GM19351 (cell line): ENCODE data around the gene SEC24D.

Experiments
- ATAC-seq: cut with Tn5 transposase; IDR thresholded peaks from one replicate; pipeline ENCODE4 v1.9.1; 2021; ENCODE audit warnings: mild to moderate bottlenecking, moderate library complexity; ENCODE audit not compliant: unreplicated experiment

The SEC24D gene

DNA sequence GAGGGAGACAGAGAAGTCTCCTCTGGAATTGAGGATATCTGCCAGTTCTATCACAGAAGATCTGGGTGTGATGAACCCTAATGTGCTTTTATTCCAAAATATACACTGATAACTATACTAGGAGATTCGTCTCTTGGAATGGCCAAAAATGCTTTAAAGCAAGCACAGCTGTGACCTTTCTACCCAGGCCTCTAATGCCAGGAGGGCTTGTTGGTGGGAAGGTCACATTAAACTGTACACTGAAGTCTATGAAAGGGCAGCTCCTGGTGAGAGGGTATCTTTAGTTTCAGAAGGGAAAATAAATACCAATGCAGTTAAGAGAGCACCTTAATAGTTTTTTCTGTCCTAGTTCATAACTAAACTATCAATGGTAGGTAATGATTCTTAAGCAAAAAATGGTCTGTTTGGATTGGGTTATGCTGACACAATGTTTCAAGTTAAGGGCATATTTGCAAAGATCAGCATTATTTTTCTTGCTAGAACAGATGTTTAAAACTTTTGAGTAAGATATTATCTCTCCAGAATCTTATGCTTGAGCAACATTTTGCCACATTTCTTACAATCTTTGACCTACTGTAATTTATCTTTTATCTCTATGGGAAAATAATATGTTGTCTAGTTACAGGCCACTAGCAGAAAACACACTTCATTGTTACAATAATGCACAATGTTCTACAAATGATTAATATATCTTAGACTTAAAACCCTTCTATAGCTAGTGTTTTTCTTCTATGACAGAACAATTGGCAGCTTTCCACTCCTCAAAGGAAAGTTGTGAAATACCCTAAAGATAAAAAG lies 59.6 kb downstream of the SEC24D start:
- ATAC-seq = no peak

DNA sequence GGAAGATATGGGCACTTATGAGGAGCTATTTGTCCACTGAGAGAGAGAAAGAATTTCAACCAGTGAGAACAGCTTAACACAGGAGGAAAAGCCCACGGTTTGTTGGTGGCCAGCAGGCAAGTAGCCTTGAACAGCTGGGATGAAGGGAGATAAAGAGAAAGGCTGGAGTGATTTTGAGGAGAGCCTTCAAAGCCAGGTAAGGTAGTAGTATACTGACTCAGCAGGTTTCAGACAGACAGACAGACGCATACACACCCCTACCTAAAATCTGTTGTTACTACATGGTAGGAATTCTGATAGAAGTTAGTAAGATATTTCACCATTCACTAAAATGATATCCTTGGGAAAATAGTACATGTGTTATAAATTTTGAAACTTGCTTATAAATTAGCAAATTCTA lies 60.5 kb downstream of the SEC24D start:
- ATAC-seq = no peak

DNA sequence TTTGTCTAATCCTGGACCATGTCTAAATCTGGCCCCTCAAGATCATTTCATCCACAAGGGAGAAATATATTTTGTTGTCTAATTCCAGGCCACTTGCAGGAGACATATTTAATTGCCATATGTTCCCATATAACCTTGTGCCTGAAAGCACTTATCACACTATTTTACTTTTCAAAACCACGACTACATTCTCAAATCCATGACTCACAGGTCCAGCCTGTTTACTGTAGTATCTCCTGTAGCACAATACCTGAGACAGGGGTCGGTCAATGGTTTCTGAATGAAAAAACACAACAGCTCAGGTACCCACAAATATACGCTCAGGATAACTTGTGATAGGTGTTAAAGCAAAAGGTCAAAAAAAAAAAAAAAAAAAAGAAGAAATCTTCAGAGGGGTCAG lies 60.9 kb downstream of the SEC24D start:
- ATAC-seq = no peak

DNA sequence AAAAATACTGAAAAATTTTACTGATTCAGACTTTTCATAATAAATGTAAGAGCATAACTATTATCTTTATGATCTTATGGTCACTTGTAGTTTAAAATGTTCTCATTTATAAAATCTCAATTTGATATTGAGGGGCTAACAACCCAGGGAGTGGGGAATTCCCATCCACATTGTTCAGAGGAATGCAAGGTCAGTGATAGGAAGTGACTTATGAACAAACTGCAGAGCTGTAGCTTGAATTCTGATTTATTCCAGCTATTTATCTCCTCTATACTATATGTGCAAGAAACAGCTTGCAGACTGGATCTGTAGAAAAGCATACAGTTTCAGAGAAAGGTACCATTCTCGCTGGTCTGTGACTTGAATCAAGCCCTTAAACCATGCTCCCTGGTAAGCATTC lies 61.6 kb downstream of the SEC24D start:
- ATAC-seq = no peak

DNA sequence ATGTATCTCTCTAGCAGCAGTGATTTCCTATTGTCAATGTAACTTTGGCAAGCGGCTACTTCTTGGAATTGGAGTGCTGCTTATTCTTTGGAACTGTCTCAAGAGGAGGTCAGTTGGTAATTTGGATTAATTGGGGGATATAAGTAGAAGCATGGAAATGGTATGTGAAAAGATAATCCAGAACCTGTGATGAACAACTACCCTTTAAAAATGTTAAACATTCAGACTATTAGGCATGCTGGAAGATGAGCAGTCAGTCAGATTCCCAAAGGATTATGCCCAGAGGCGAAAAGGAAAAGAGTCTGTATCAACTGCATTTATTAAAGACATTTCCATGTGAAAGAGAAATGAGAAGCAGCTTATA lies 62.5 kb downstream of the SEC24D start:
- ATAC-seq = no peak

DNA sequence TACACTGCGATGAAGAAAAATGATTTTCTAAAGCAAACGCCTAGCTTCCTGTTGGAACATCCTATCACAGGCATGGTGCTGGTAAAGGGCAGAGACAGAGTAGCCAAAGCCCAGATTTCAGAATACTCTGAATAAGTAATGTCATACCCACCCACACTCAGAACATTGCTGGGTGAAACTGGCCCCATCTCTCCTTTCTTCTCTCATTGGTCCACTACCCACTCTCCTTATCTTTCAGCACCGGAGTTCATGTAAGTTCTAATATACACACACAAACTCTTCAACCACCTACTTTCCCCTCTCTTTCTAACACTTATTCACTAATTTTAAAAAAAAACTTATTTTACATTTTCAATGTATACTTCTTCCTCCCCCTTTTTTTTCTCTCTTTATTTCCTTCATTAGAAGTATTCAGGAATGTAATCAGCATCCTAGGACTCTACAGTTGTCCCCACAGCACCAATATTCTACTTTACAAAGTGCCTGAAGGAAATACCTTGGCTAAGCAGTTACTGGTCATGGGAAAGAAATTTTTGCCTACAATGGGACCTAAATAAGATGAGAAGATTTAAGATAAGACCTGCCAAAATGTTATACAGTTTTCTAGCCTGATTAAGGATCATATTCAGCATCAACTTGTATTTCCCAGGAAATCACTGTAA lies 63.0 kb downstream of the SEC24D start:
- ATAC-seq = no peak

DNA sequence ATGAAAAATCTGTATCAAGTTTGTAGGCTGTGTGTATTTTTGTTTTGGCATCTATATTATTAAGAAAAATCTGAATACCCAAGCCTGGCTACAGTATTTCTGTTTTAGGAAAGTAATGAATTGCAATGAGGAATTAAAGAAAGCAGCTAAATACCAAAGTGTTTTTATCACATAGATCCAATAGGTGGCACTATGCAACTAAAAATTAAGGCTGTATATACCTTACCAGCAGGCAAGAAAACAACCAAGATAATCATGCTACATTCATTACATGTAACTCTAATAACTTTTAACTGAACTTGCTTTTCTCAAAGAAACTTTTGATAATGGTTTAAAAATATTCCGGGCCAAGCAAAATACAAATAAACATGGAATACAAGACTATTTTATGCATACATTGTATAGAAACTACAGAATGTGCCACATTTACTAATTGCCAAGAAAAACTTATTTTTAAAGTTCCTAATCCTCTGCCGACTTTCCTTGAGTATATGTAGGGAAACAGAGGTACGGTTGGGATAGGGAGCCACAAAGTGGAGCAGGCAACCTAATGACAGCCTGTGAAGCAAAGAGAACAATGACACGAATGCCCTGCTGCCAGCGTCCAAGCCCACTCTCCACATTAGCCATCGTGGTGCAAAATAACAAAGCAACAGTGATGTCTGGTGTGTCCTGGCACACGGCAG lies 63.7 kb downstream of the SEC24D start:
- peak; percentile 85 for ATAC-seq

DNA sequence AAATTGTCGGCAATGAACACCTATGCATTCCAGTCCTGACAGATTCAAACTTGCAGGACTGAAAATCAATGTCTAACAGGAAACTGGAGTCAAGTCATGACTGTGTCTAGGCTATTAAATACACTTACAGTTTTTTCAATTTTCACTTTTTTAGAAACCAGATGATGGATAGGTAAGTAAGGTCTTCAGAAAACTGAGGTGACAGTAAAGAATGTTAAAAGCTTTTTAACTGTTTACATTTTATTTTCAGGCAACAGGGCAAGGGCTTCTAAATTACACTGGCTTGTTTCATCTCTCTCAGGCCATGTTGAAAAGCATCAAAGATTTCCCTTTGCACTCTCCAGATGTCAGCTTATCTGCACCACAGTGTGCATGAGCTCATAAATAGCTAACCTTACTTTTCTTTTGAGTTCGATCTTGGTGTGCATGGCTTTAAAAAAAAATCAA lies 65.2 kb downstream of the SEC24D start:
- no peak for ATAC-seq

DNA sequence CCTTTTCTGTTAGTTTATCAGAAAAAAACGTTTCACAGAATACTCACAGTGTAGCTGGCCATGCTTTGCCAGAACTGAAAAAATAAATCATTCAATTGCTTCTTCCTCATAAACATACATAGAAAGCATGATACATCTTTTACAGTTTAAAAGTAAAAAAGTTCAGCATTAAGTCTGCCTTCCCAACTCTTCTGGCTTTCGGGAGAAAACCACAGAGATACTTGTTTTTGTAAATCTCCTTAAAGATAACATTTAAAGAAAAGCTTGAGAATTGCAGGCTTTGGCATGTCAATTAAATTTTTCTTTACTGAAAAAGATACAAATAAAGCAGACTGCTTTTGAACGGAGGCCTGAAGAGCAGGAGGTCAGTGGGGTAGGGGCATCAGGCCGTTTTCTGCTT lies 66.8 kb downstream of the SEC24D start:
- no peak for ATAC-seq

DNA sequence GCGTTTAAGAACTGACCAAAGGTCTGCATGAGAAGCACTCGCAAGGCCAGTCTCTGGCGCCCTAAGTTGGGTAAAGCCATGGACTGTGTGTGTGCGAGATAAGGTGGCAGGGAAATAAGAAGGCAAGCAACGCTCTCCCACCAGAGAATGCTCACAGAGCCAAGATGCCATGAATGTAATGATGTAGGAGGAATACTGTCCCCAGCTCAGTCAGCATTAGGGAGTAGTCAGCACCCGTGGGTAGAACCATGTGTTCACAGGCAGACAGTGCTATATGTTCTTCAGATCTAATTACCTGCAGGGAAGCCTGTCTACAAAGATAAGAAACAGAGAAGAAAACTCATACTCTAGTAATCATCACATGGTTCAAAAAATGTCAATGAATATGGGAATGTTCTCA lies 68.8 kb downstream of the SEC24D start:
- ATAC-seq = no peak

DNA sequence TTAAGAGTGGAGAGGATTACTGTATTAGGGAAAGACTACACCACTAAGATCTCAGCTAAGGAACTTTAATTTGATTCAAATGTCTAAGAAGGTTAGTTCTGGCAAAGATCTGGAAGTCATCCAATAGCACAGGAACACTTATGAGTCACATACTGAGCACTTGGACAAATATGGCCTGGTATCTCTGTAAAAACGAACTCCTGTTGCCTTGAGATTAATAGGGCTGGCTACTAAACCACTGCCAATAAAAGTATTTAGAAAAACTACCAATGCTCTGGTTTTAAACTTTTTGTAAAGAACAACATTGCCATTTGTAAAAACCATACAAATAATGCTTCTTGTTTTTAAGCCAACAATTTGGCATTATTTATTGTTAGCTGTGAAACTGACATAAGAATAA lies 70.5 kb downstream of the SEC24D start:
- no peak for ATAC-seq

DNA sequence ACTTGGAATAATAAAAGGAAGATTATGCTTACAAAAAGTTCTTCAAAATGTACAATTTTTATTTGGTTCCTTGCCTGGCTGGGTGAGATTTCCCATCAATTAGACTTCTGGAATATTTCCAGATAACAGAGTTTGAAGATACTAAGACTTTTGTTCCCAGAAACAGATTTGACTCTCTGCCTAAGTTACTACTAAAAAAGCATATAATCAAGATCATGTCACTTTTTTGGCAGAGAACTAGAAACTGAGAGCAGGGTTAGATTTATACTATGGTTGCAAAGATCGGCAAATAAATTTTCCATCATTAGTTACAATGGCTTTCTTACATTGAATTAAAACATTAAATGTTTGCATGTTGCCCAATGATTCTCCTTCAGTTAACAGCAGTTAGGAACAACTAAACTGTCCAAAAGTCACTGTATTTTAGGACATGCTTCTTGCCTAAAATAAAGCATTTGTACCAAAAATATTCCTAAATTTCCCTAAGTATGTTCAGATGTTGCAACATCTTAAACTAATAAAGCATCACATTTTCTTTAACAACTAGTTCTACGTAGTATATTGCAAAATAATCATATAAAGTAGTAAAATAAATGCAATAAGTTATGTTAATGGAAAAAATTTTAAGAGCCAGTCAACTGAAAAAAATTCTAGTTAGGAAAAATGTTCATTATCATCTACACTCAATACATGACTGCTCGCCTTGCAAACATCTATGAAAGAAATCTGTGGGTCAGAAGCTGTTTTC lies 73.0 kb downstream of the SEC24D start:
- ATAC-seq = no peak

DNA sequence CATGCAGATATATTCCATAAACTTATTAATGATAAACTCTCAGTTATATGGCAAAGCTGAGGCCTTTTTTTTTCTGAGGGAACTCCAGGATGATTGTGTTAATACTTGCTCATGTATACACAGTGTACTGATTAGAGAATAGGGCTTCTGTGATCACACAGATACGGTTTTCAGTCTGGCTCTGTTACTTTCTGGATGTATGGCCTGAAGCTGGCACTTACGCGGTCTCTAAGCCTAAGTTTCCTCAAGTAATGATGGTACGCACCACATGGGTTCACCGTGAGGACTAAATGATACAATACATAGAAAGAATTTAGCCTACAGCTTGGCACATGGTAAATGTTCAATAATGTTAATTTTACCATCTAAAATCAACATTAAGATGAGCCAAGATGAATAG lies 73.8 kb downstream of the SEC24D start:
- no peak for ATAC-seq

DNA sequence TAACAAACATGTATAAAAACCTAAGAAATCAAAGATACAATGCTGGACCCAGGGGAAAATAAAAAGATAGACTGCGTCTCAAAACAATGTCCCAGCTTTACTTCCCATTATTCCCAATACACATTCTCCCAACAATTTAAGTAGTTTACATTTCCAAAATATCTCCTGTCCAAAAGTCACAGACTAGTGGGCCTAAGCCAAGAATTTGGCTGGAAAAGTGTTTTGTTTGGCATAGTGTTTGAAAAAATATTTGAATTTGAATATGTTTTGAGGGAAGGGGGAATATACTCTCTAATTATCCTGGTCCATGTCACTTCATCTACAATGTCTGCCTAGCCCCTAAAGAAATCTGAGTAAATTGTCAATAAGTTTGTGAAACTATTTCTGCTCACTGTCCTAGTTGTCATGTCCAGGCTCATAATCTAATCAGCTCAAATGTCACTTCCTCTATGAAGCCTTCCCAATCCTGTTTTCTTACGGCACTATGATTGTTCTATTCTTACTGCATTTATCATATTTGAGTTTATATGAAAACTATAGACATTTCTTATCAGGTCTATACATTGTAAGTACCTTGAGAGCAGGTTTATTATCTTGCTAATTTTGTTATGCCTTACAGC lies 74.4 kb downstream of the SEC24D start:
- no peak for ATAC-seq

DNA sequence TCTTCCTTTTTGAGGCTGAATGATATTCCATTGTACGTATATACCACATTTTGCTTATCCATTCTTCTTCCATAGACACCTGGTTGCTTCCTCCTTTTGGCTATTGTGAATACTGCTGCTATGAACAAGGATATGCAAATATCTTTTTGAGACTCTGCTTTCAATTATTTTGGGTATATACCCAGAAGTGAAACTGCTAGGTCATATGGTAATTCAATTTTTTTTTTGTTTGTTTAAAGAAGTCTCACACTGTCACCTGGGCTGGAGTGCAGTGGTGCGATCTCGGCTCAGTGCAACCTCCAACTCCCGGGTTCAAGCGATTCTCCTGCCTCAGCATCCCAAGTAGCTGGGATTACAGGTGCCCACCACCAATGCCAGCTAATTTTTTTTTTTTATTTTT lies 75.4 kb downstream of the SEC24D start:
- peak; percentile 99 for ATAC-seq

DNA sequence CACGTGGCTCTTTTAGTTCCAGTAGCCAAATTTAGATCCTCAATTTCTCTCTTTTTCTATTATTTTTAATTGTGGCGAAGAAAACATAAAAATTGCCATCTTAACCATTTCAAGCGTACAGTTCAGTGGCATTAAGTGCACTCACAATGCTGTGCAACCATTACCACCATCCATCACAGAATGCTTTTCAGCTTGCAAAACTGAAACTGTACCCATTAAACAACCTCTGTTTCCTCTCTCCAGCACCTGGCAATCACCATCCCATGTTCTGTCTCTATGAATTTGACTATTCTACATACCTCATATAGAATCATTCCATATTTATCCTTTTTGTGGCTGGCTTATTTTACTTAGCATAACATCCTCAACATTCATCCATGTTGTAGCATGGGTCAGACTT lies 75.8 kb downstream of the SEC24D start:
- peak; percentile 30 for ATAC-seq

DNA sequence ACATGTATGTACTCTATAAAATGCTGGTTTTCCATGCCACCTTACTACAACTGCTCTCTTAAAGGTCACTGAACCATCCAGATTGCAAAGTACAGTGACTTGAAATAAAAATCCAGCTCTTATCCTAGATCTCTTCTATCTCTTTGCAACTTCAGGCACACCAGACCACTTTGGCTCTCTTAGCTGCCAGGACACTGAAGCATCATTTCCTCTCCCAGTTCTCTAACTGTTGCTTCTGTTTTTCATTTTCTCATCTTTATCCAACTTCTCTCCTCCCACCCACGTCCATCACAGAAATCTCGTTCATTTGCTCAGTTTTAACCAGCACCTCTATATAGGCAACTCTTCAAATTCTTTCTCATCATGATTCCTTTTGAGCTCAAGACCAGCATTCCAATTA lies 76.4 kb downstream of the SEC24D start:
- ATAC-seq = no peak

DNA sequence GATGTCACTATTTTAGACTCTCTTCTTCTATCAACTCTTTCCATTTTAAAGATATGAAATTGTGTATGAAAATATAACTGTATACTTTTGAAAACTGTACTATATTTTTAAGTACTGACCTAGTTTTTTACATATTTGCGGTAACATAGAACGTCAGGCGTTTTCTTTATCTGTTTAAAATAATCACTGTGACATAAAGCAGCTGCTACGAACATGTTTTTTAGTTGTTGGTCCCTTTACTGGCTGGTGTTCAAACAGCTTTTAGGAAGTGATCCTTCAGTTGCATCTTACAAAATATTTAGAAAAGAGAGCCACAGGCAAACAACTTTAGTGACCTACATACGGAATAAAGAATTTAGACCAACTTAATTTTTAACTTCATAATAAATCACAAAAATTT lies 77.6 kb downstream of the SEC24D start:
- no peak for ATAC-seq

DNA sequence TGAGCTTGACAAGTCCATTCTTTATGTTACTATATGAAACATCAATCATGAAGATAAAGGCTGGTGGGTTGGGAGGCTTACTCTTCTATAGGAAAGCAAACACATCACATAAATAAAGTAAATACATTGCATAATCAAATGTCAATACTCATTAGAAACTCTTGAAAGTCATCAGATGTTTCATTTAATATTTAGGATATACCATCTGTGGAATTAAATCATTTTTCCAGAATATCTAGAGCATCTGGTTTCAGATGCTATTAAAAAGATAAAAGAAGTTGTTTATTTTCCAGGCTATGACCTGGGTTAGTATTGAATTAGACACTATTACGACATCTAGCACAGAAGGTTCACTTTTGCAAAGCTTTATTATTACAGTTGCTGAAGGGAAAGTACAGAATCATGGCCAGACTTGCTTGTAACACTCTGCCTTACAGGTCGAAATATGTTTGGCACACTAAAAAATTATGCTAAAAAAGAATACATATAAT lies 78.1 kb downstream of the SEC24D start:
- ATAC-seq = no peak

DNA sequence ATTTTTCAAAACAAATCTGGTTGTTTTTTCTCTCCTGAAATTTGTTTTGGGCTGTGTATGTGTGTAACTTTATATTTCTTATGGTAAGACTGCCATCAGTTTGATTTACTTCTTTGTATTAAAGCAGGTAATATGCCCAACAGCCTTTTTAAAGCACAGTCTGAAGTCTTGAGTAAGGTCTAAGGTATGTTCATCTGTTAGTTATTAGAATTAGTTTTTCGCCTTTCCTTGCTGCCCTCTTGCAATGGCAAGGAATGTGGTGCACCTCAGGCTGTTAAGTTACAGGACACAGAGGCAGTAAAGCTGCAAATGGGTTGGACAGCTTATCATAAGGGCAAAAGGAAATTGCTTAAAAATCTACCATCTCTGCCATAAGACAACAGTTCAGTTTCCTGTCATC lies 79.0 kb downstream of the SEC24D start:
- ATAC-seq = no peak

DNA sequence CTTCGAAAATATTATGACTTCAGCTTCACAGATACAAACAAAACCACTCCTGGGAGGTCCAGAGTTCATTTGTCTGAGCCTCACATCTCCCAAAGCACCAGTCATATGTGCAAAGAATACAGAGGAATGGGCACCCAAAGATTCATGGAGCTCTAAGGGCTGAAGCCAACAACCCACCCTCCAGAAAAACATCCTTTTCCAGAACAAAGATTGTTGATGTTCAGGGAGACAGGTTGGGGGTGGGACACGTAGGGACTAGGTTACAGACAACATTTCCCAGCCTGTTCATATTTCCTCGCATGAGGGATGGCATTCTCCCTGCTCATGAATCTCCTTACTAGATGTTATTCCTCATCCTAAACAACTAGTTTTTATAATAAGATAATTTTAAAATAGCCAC lies 79.5 kb downstream of the SEC24D start:
- ATAC-seq = no peak
